BLaER1 treated with 17β-estradiol and CSF1 and Interleukin-3, amounts not matched to agents 10 nM and 100 nM (cell line): ENCODE measurements around the gene SFT2D1.
A peak's percentile ranks its signal among the peaks of the same experiment; 100 is the strongest.

ENCODE experiments used
- H3K27ac ChIP-seq, 11 experiments: shearing (Covaris generic); formaldehyde crosslinking; 2 replicates each; pipeline ENCODE4 v1.8.1; 2022
- H3K27me3 ChIP-seq, 11 experiments: shearing (Covaris generic); formaldehyde crosslinking; 2 replicates each; pipeline ENCODE4 v1.8.1; 2022
- H3K36me3 ChIP-seq, 11 experiments: shearing (Covaris generic); formaldehyde crosslinking; 2 replicates each; pipeline ENCODE4 v1.8.1; 2022
- H3K4me1 ChIP-seq, 10 experiments: shearing (Covaris generic); formaldehyde crosslinking; 2 replicates each; pipeline ENCODE4 v1.8.1; 2022
- H3K4me2 ChIP-seq, 11 experiments: shearing (Covaris generic); formaldehyde crosslinking; 2 replicates each; pipeline ENCODE4 v1.8.1; 2022
- H3K4me3 ChIP-seq, 10 experiments: shearing (Covaris generic); formaldehyde crosslinking; 2 replicates each; pipeline ENCODE4 v1.8.1; 2022
- H3K9ac ChIP-seq, 11 experiments: shearing (Covaris generic); formaldehyde crosslinking; 2 replicates each; pipeline ENCODE4 v1.8.1; 2022
- H3K9me3 ChIP-seq, 11 experiments: shearing (Covaris generic); formaldehyde crosslinking; replicated peaks in 1 of 11; 2 replicates each; pipeline ENCODE4 v1.8.1; 2022
- H4K20me1 ChIP-seq, 11 experiments: shearing (Covaris generic); formaldehyde crosslinking; 2 replicates each; pipeline ENCODE4 v1.8.1; 2022
- Cebpa-rat ChIP-seq, 11 experiments: shearing (Covaris generic); IDR thresholded peaks; 2 replicates each; pipeline ENCODE4 v1.8.1; 2022

Gene SFT2D1

GRCh38 chr6:166308769-166309589 lies 33.4 kb downstream of the SFT2D1 start:
- H3K27ac ChIP-seq: no peak overlapping the region
- no peak for TF ChIP-seq Cebpa-rat (IDR thresholded peaks at IDR 0.05)
- H3K4me2 ChIP-seq: peak overlapping the region; percentile 84 to 99 (median 87); a peak in 21 of 22 replicates
- peaks cover 0 to 33% (median 20%) of the 10 kb centered on the region in 11 experiments; a peak in 12 of 22 replicates for H4K20me1 ChIP-seq
- no peaks in the 10 kb centered on the region for H3K36me3 ChIP-seq
- peak overlapping the region in 4 of 11 experiments; percentile 17 to 61 (median 54); a peak in 4 of 22 replicates for H3K9ac ChIP-seq
- H3K9me3 ChIP-seq: peaks cover 0 to 14% (median 9%) of the 10 kb centered on the region in 11 experiments; a peak in 13 of 22 replicates
- H3K4me3 ChIP-seq: peak overlapping the region; percentile 49 to 69 (median 54); a peak in 18 of 20 replicates
- peaks cover 0 to 16% (median 12%) of the 10 kb centered on the region in 10 experiments; a peak in 16 of 20 replicates for H3K4me1 ChIP-seq
- H3K27me3 ChIP-seq: peaks cover 60 to 76% (median 67%) of the 10 kb centered on the region in 11 experiments

- Histone ChIP-seq H3K9me3 (peaks cover 0 to 14% (median 9%) of the 10 kb centered on the region in 11 experiments; a peak in 13 of 22 replicates), H3K4me3 (peak within 1 kb of the TSS; percentile 49 to 69 (median 54)), H3K4me2 (peak within 1 kb of the TSS; percentile 84 to 99 (median 87)), H3K27ac (no peak within 1 kb of the TSS), H4K20me1 (peaks cover 0 to 33% (median 20%) of the 10 kb centered on the region in 11 experiments; a peak in 12 of 22 replicates), H3K27me3 (peaks cover 60 to 79% (median 68%) of the 10 kb centered on the region in 11 experiments), H3K36me3 (no peaks in the 10 kb centered on the region), H3K4me1 (peaks cover 0 to 16% (median 12%) of the 10 kb centered on the region in 10 experiments; a peak in 16 of 20 replicates), H3K9ac (peak within 1 kb of the TSS in 8 of 11 experiments; percentile 17 to 61 (median 44); a peak in 8 of 22 replicates)
- no peak for TF ChIP-seq Cebpa-rat (IDR thresholded peaks at IDR 0.05)
These were observed 34.1 kb downstream of the SFT2D1 start, which contains the start of gene PRR18 for GRCh38 chr6:166308033-166308768. Gene PRR18 (minus strand): TSS chr6:166308392. CDS start chr6:166308142, 250 bp downstream.

GRCh38 chr6:166307082-166308032 lies 35.0 kb downstream of the SFT2D1 start:
- H3K4me3 ChIP-seq: peak overlapping the region; percentile 49 to 69 (median 54)
- TF ChIP-seq Cebpa-rat (IDR thresholded peaks at IDR 0.05): no peak
- peaks cover 60 to 79% (median 68%) of the 10 kb centered on the region in 11 experiments for H3K27me3 ChIP-seq
- H3K9ac ChIP-seq: peak overlapping the region in 5 of 11 experiments; percentile 17 to 55 (median 38); a peak in 4 of 22 replicates
- peaks cover 0 to 33% (median 20%) of the 10 kb centered on the region in 11 experiments; a peak in 12 of 22 replicates for H4K20me1 ChIP-seq
- peaks cover 0 to 14% (median 9%) of the 10 kb centered on the region in 11 experiments; a peak in 13 of 22 replicates for H3K9me3 ChIP-seq
- H3K36me3 ChIP-seq: no peaks in the 10 kb centered on the region
- peak overlapping the region; percentile 84 to 99 (median 87) for H3K4me2 ChIP-seq
- peaks cover 0 to 16% (median 12%) of the 10 kb centered on the region in 10 experiments; a peak in 16 of 20 replicates for H3K4me1 ChIP-seq
- H3K27ac ChIP-seq: no peak overlapping the region

- peak overlapping the region in 1 of 10 experiments; percentile 57; a peak in 1 of 20 replicates for H3K4me3 ChIP-seq
- H3K27ac ChIP-seq: no peak overlapping the region
- H3K9ac ChIP-seq: no peak overlapping the region
- peaks cover 0 to 14% (median 9%) of the 10 kb centered on the region in 11 experiments; a peak in 13 of 22 replicates for H3K9me3 ChIP-seq
- TF ChIP-seq Cebpa-rat (IDR thresholded peaks at IDR 0.05): no peak
- peaks cover 0 to 16% (median 12%) of the 10 kb centered on the region in 10 experiments; a peak in 16 of 20 replicates for H3K4me1 ChIP-seq
- no peaks in the 10 kb centered on the region for H3K36me3 ChIP-seq
- no peak overlapping the region for H3K4me2 ChIP-seq
- peaks cover 0 to 33% (median 20%) of the 10 kb centered on the region in 11 experiments; a peak in 12 of 22 replicates for H4K20me1 ChIP-seq
- H3K27me3 ChIP-seq: peaks cover 60 to 79% (median 68%) of the 10 kb centered on the region in 11 experiments
These were observed 35.8 kb downstream of the SFT2D1 start for GRCh38 chr6:166306378-166307081.

GRCh38 chr6:166305562-166306117 lies 36.7 kb downstream of the SFT2D1 start:
- peaks cover 0 to 16% (median 12%) of the 10 kb centered on the region in 10 experiments; a peak in 16 of 20 replicates for H3K4me1 ChIP-seq
- H3K9me3 ChIP-seq: peaks cover 0 to 14% (median 9%) of the 10 kb centered on the region in 11 experiments; a peak in 13 of 22 replicates
- TF ChIP-seq Cebpa-rat (IDR thresholded peaks at IDR 0.05): no peak
- peaks cover 0 to 31% (median 20%) of the 10 kb centered on the region in 11 experiments; a peak in 12 of 22 replicates for H4K20me1 ChIP-seq
- H3K27ac ChIP-seq: no peak overlapping the region
- no peak overlapping the region for H3K9ac ChIP-seq
- H3K36me3 ChIP-seq: no peaks in the 10 kb centered on the region
- no peak overlapping the region for H3K4me2 ChIP-seq
- H3K4me3 ChIP-seq: no peak overlapping the region
- H3K27me3 ChIP-seq: peaks cover 57 to 70% (median 61%) of the 10 kb centered on the region in 11 experiments

- H3K9me3 ChIP-seq: peaks cover 0 to 14% (median 9%) of the 10 kb centered on the region in 11 experiments; a peak in 13 of 22 replicates
- H4K20me1 ChIP-seq: peaks cover 0 to 27% (median 20%) of the 10 kb centered on the region in 11 experiments; a peak in 12 of 22 replicates
- peaks cover 42 to 55% (median 46%) of the 10 kb centered on the region in 11 experiments for H3K27me3 ChIP-seq
- no peaks in the 10 kb centered on the region for H3K36me3 ChIP-seq
- no peak overlapping the region for H3K9ac ChIP-seq
- peaks cover 0 to 16% (median 12%) of the 10 kb centered on the region in 10 experiments; a peak in 16 of 20 replicates for H3K4me1 ChIP-seq
- TF ChIP-seq Cebpa-rat (IDR thresholded peaks at IDR 0.05): no peak
- H3K27ac ChIP-seq: no peak overlapping the region
- H3K4me3 ChIP-seq: no peak overlapping the region
- no peak overlapping the region for H3K4me2 ChIP-seq
These were observed 38.2 kb downstream of the SFT2D1 start for GRCh38 chr6:166304106-166304505.
